HUES6 (cell line): Measurements from ENCODE around the gene TIMM10.

Experiments
- H3K27ac ChIP-seq: 2 replicates; pipeline ENCODE4 v1.7.0; 2013; ENCODE audit warnings: low read depth, mild to moderate bottlenecking, low read length, inconsistent platforms
- H3K27me3 ChIP-seq: 2 replicates; pipeline ENCODE4 v1.6.1; 2013; ENCODE audit warnings: low read length; ENCODE audit not compliant: control insufficient read depth, insufficient read depth
- H3K36me3 ChIP-seq: 2 replicates; pipeline ENCODE4 v1.6.1; 2013; ENCODE audit warnings: low read length; ENCODE audit not compliant: control insufficient read depth, insufficient read depth
- H3K4me1 ChIP-seq: 2 replicates; pipeline ENCODE4 v1.6.1; 2013; ENCODE audit warnings: low read length; ENCODE audit not compliant: control insufficient read depth, insufficient read depth
- H3K4me3 ChIP-seq: 2 replicates; pipeline ENCODE4 v1.5.1; 2013; ENCODE audit warnings: low read depth, low read length
- H3K9ac ChIP-seq: one replicate; pipeline ENCODE4 v1.6.1; 2013; ENCODE audit warnings: mild to moderate bottlenecking, low read length
- H3K9me3 ChIP-seq: 2 replicates; pipeline ENCODE4 v1.6.1; 2013; ENCODE audit warnings: low read depth, low read length; ENCODE audit not compliant: control insufficient read depth, insufficient read depth

Gene TIMM10

GRCh38 chr11:57556041-57556440 lies 25.5 kb upstream of the TIMM10 start:
- H3K9ac ChIP-seq, result peak overlapping the region; percentile 9
- H3K4me3 ChIP-seq, result no peak overlapping the region
- no peaks in the 10 kb centered on the region for H3K4me1 ChIP-seq
- no peaks in the 10 kb centered on the region for H3K9me3 ChIP-seq
- H3K27ac ChIP-seq, result no peak overlapping the region
- no peaks in the 10 kb centered on the region for H3K27me3 ChIP-seq
- H3K36me3 ChIP-seq, result peaks cover 26% of the 10 kb centered on the region

GRCh38 chr11:57555393-57555792 lies 24.8 kb upstream of the TIMM10 start:
- H3K4me3 ChIP-seq, result no peak overlapping the region
- peaks cover 29% of the 10 kb centered on the region for H3K36me3 ChIP-seq
- no peaks in the 10 kb centered on the region for H3K9me3 ChIP-seq
- H3K27me3 ChIP-seq, result no peaks in the 10 kb centered on the region
- H3K27ac ChIP-seq, result no peak overlapping the region
- H3K9ac ChIP-seq, result no peak overlapping the region
- no peaks in the 10 kb centered on the region for H3K4me1 ChIP-seq

DNA sequence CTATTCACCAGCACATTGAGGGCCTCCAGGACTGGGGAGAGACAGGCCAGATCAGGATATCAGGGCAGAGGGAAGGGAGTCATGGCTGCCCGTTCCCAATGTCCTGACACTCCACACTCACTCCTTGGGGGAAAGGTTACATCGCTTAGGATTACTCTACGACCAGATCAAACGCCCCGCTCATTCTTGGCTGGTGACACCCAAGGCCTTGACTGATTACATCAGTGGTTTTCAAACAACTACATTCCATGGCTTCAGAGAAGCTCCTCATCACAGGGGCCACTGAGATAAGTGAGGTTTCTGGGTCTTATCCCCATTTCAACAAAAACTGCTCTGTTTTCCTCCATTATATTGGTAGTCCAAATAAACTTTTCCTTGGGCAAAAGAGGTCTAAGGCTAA lies 21.9 kb upstream of the TIMM10 start:
- Histone ChIP-seq H3K9me3 (no peaks in the 10 kb centered on the region), H3K9ac (no peak overlapping the region), H3K4me1 (peaks cover under 1% of the 10 kb centered on the region; the same call in 1 of the 2 replicates), H3K27ac (no peak overlapping the region), H3K27me3 (no peaks in the 10 kb centered on the region), H3K36me3 (peaks cover 30% of the 10 kb centered on the region), H3K4me3 (no peak overlapping the region)

GRCh38 chr11:57551941-57552340 lies 21.4 kb upstream of the TIMM10 start:
- no peaks in the 10 kb centered on the region for H3K27me3 ChIP-seq
- no peaks in the 10 kb centered on the region for H3K9me3 ChIP-seq
- peaks cover 4% of the 10 kb centered on the region; the same call in 1 of the 2 replicates for H3K4me1 ChIP-seq
- no peak overlapping the region for H3K9ac ChIP-seq
- H3K36me3 ChIP-seq, result peaks cover 30% of the 10 kb centered on the region
- H3K27ac ChIP-seq, result no peak overlapping the region
- no peak overlapping the region for H3K4me3 ChIP-seq

DNA sequence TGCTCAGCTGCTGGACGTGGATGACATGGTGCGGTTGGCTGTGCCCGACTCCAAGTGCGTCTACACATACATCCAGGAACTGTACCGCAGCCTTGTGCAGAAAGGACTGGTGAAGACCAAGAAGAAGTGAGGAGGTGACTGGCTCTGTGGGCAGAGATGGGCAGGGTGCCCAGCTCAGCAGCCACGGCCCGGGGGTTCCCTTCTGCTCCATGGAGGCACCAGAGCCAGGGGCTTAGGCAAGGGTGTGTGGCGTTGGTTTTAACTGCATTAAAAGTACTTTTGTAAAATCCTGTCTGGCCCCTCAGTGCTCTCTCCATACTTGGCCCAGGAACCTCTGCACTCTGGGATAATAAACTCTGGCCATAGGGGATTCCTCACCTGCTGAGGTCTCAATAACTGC lies 19.4 kb upstream of the TIMM10 start:
- H3K27me3 ChIP-seq, result no peaks in the 10 kb centered on the region
- H3K9me3 ChIP-seq, result no peaks in the 10 kb centered on the region
- no peak overlapping the region for H3K4me3 ChIP-seq
- H3K4me1 ChIP-seq, result peaks cover 4% of the 10 kb centered on the region; the same call in 1 of the 2 replicates
- no peak overlapping the region for H3K27ac ChIP-seq
- no peak overlapping the region for H3K9ac ChIP-seq
- peaks cover 25% of the 10 kb centered on the region for H3K36me3 ChIP-seq

DNA sequence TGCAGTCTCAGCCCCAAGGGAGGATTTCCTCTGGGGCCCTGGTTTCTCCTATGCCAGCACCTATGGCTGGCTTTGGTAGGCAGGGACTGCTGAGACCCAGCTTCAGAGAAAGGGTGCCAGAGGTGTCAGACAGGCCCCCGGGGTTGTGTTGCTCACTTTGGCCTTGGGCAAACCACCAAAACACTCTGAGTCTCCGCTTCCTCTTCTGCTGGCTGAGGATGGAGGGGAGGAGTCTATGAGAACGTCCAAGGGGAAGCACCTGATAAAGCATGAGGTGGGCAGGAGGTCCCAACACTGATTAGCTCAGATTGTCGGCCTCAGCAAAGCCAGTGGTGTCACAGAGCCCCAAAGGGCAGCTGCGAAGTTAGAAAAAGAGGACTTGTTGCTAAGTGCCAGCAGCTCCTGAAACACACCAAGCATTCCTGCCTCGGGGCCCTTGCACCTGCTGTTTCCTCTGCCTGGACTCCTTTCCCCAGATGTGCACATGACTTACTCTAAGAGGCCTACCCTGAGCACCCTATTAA lies 17.4 kb upstream of the TIMM10 start:
- no peaks in the 10 kb centered on the region for H3K9me3 ChIP-seq
- peaks cover 4% of the 10 kb centered on the region; the same call in 1 of the 2 replicates for H3K27me3 ChIP-seq
- H3K36me3 ChIP-seq, result peaks cover 21% of the 10 kb centered on the region
- no peak overlapping the region for H3K27ac ChIP-seq
- H3K4me3 ChIP-seq, result no peak overlapping the region
- H3K9ac ChIP-seq, result no peak overlapping the region
- peaks cover 13% of the 10 kb centered on the region for H3K4me1 ChIP-seq

DNA sequence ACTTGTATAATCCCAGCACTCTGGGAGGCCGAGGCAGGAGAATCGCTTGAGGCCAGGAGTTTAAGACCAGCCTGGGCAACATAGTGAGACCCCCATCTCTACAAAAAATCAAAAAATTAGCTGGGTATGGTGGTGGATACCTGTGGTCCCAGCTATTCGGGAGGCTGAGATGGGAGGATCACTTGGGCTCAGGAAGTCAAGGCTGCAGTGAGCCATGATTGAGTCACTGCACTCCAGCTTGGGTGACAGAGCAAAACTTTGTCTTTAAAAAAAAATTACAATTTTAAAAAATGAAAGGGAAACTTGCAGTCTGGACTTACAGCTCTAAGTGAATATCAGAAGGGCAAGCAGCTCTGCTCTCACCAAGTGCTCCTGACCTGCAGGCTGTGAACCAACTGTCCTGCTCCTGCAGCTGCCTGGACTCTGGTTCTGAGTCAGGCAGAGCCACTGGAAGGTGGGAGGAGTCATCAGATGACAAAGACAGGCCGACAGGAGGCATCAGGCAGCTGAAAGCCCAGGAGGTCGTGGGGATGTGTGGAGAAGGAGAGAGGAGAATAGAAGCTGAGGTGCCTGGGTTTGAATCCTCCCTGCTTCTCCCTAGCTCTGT lies 16.4 kb upstream of the TIMM10 start:
- Histone ChIP-seq H3K27ac (no peak overlapping the region), H3K9ac (no peak overlapping the region)

GRCh38 chr11:57546451-57546850 lies 15.9 kb upstream of the TIMM10 start:
- H3K36me3 ChIP-seq, result peaks cover 8% of the 10 kb centered on the region; the same call in 1 of the 2 replicates
- H3K9me3 ChIP-seq, result no peaks in the 10 kb centered on the region
- H3K4me3 ChIP-seq, result no peak overlapping the region
- no peak overlapping the region for H3K9ac ChIP-seq
- H3K4me1 ChIP-seq, result peaks cover 20% of the 10 kb centered on the region
- peaks cover 4% of the 10 kb centered on the region; the same call in 1 of the 2 replicates for H3K27me3 ChIP-seq
- H3K27ac ChIP-seq, result no peak overlapping the region

More for the DNA sequence above, 16.4 kb upstream of the TIMM10 start:
- H3K27me3 ChIP-seq, result peaks cover 4% of the 10 kb centered on the region; the same call in 1 of the 2 replicates
- H3K4me3 ChIP-seq, result no peak overlapping the region
- H3K9me3 ChIP-seq, result no peaks in the 10 kb centered on the region
- peaks cover 20% of the 10 kb centered on the region for H3K4me1 ChIP-seq
- H3K36me3 ChIP-seq, result peaks cover 13% of the 10 kb centered on the region

- Histone ChIP-seq H3K27me3 (peaks cover 4% of the 10 kb centered on the region; the same call in 1 of the 2 replicates), H3K4me1 (peaks cover 20% of the 10 kb centered on the region)
Measured at GRCh38 chr11:57545883-57546282, 15.3 kb upstream of the TIMM10 start.

GRCh38 chr11:57544566-57544965 lies 14.0 kb upstream of the TIMM10 start:
- Histone ChIP-seq H3K36me3 (no peaks in the 10 kb centered on the region), H3K27ac (no peak overlapping the region), H3K9me3 (no peaks in the 10 kb centered on the region), H3K27me3 (peaks cover 4% of the 10 kb centered on the region; the same call in 1 of the 2 replicates), H3K9ac (no peak overlapping the region), H3K4me1 (peaks cover 20% of the 10 kb centered on the region), H3K4me3 (no peak overlapping the region)

More at GRCh38 chr11:57545883-57546282, 15.3 kb upstream of the TIMM10 start:
- H3K9me3 ChIP-seq, result no peaks in the 10 kb centered on the region
- no peak overlapping the region for H3K9ac ChIP-seq
- H3K4me3 ChIP-seq, result no peak overlapping the region
- peaks cover 8% of the 10 kb centered on the region; the same call in 1 of the 2 replicates for H3K36me3 ChIP-seq
- H3K27ac ChIP-seq, result no peak overlapping the region

- H3K9me3 ChIP-seq, result no peaks in the 10 kb centered on the region
- H3K27me3 ChIP-seq, result peaks cover 4% of the 10 kb centered on the region; the same call in 1 of the 2 replicates
- no peak overlapping the region for H3K27ac ChIP-seq
- peaks cover 20% of the 10 kb centered on the region for H3K4me1 ChIP-seq
- no peaks in the 10 kb centered on the region for H3K36me3 ChIP-seq
- H3K4me3 ChIP-seq, result no peak overlapping the region
- H3K9ac ChIP-seq, result no peak overlapping the region
Measured at GRCh38 chr11:57543593-57543992, 13.0 kb upstream of the TIMM10 start.
